GM18508 (cell line): ENCODE measurements around the gene MRTFB.
"Not testable (repeated sequence)": the region's sequence is repeated elsewhere in the genome, so short reads cannot be mapped to it uniquely, and the experiment has no call there.

Experiments used
- ATAC-seq: cut with Tn5 transposase; IDR thresholded peaks from one replicate; pipeline ENCODE4 v1.9.1; 2021; ENCODE audit warnings: moderate number of reproducible peaks; ENCODE audit not compliant: insufficient read depth, unreplicated experiment

Gene MRTFB

DNA sequence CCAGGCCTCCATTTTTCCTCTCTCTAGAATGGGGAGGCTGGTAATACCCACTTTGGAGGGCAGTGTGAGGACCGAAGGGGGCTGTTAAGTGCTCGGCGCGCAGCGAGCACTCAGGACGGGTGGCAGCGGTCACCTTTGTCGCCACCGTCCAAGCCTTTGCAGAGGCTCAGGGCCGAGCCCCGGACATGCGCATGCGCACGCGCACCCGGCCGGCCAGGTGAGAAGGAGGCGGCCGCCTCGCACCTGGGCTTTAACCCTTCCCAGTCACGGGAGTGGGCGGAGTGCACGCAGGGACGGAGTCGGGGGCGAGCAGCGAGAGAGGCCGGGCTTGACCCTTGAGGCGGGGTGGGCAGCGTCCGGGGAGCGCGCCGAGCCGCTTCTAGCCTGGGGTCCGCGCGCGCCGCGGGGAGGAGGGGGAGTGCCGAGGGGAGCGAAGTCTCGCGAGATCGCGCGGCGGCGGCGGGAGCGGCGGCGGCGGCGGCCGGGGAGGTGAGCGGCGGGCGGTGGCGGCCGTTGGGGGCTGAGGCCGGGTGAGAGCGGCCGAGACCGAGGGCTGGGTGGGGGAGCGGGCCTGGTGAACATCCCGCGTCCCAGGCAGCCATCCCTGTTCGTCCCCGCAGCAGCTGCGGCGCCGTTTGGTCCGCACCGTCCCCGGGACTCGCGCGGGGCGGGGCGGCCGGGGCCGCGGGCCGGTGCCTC is at the start of gene MRTFB:
MRTFB (plus strand) TSS at position 443 of the 699 bp plus-strand sequence. CDS start 69,288 bp downstream, outside the sequence.
- peak; percentile 43 for ATAC-seq

- not testable (repeated sequence) for ATAC-seq
These were observed 47.6 kb upstream of the MRTFB start for GRCh38 chr16:14023526-14023925.

DNA sequence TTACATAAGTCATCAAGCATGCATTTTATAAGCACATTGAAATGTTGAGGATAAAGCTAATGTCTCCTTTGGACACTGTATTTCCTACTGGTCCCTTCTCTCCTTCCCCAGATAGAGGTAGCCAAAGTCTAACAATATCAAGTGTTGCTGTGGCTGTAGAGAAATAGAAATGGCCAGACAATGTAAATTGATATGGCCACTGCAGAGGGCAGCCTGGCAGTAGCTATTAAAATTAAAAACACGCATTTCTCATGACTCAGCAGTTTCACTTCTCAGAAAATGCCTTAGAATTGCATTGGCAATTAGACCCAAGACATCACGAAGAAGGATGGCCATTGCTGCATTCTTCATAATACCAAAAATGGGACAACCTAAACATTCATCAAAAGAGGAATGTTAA is 46.8 kb upstream of the MRTFB start:
- ATAC-seq = no peak

DNA sequence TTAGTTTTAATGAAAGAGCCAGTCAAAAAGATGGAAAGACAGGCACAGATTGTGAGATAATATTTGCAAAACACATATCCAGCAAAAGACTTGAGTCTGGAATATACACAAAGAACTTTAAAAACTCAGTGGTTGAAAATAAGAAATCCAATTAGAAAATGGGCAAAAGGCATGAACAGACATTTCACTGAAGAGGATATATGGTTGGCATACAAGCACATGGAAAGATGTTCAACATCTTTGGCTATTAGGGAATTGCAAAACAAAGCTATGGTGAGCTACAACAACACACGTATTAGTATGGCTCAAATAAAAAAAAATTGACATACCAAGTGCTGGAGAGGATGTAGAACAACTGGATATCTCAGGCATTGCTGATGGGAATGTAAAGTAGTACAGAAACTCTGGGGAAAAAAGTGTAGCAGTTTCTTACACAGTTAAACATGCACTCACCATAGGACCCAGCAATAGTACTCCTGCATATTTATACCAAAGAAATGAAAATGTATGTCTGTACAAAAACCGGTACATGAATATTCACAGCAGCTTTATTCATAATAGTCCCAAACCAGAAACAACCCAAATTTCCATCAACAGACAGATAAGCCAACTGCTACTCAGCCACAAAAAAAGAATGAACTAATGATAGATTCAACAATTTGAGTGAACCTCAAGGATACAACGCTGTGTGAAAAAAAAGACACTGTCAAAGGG is 44.4 kb upstream of the MRTFB start:
- no peak for ATAC-seq

GRCh38 chr16:14028202-14028601 is 42.9 kb upstream of the MRTFB start:
- no peak for ATAC-seq

DNA sequence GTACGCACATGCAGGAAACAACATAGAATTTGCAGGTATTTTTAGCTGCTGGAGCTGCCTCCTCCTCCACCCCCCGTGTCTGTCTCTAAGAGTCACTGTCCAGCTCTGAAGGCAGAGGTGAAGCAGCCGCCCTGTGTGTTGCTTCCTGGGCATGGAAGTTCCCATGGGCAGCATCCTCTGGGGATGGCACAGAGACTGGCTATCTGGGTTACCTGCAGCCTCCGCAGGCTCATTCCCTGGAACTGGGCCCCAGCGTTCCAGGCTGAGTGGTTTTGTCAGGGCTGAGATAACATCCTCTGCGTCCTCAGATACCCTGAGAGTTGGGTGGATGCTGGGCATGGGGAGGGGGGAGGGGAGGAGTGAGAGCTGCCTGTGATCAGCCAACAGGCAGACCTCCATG is 41.5 kb upstream of the MRTFB start:
- no peak for ATAC-seq

GRCh38 chr16:14035092-14035491 is 36.0 kb upstream of the MRTFB start:
- ATAC-seq = no peak

DNA sequence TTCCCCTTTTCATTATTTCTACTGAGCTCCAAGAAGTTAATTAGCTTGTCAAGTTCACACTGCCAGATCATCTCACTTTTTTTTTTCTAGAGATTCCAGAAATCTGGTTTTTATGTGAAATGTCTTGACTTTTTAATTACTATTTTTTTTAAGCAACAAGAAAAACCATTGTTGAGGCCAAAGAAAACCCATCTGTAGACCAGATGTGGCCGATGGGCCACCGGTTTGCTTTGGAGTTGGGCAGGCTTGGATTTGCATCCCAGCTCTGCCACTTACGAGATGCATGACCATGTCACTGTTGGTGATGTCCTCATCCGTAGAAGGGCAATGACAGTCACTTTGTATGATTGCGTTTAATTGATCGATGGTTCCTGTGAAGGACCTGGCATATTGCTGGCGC is 34.2 kb upstream of the MRTFB start:
- no peak for ATAC-seq

- no peak for ATAC-seq
These were observed 33.2 kb upstream of the MRTFB start for GRCh38 chr16:14037960-14038359.

DNA sequence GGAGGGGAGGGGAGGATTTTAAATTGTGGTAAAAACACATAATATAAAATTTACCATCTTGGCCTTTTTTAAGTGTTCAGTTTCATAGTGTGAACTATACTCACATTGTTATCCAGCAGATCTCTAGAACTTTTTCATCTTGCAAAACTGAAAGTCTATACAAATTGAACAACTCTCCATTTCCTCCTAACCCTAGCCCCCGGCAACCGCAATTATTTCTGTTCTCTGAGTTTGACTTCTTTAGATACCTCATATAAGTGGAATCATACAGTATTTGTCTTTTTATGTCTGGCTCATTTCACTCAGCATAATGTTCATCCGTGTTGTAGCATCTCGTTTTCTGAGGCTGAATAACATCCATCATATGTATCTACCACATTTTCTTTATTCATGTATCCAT is 30.0 kb upstream of the MRTFB start:
- no peak for ATAC-seq

GRCh38 chr16:14042706-14043105 is 28.4 kb upstream of the MRTFB start:
- no peak for ATAC-seq

GRCh38 chr16:14043278-14043677 is 27.8 kb upstream of the MRTFB start:
- no peak for ATAC-seq

DNA sequence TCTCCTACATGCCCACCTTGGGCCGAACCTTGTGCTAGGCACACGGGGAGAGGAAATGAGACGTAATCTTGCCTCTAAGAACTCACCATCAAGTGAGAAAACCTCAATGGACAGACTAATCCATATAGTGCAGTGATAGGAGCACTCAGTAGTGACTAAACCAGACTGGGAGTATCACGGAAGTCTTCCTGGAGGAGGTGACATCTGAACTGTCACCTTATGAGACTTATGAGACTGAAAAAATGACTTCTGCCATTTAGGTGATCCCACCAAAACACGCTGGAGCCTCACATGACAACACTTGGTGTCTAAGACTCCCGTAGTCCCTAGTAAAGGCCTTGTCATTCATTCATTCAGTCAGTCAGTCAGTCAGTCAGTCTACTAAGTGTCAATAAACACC is 27.3 kb upstream of the MRTFB start:
- no peak for ATAC-seq

DNA sequence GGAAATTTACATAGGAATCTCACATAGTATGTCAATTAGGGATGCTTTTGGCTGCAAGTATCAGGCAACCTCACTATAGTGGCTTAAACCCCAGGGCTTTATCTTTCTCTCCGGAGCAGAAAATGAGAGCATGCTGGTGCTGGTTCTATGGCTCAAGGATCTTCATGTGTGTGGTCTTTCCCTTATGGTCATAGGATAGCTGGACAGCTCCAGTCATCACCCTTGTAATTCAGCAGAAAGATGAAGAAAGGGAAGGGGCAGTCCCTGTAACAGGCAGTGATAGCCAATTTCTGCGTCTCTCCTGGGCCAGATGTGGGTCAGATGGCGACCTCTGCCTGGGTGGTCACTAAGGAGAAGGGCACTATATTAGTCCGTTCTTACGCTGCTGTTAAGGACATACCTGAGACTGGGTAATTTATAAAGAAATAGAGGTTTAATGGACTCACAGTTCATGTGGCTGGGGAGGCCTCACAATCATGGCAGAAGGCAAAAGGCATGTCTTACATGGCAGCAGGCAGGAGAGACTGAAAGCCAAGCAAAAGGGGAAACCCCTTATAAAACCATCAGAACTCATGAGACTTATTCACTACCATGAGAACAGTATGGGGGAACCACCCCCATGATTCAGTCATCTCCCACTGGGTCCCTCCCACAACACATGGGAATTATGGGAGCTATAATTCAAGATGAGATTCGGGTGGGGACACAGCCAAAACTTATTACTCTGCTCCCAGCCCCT is 23.8 kb upstream of the MRTFB start:
- ATAC-seq = not testable (repeated sequence)

DNA sequence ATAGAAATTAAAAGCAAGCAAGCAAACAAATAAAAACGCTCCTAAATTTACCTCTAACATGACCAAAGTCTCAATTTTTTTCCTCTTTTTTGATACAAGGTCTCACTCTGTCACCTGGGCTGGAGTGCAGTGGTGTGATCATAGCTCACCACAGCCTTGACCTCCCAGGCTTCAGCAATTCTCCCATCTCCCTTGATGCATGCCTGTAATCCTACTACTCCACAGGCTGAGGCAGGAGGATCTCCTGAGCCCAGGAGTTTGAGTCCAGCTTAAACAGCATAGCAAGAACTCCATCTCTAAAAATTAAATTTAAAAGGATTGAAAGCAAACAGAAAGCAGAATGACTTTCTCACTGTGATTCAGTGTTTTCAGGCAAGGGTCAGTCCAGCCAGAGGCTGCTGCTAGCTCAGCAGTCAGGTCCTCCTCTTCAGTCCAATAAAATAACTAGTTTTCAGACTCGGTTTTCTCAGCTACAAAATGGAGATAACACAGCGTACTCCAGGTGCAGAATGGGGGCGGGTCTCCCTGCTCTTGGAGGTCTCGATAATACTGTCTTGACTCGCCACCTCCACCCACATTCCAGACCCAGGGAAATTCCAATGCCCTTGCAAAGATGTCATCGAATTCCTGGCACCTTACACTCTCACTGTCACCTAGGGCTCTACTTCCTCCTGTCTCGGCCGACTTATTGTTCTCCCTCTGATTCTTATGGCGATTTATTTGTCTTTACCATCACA is 20.7 kb upstream of the MRTFB start:
- no peak for ATAC-seq

GRCh38 chr16:14051103-14051729 is 19.9 kb upstream of the MRTFB start:
- ATAC-seq = no peak

DNA sequence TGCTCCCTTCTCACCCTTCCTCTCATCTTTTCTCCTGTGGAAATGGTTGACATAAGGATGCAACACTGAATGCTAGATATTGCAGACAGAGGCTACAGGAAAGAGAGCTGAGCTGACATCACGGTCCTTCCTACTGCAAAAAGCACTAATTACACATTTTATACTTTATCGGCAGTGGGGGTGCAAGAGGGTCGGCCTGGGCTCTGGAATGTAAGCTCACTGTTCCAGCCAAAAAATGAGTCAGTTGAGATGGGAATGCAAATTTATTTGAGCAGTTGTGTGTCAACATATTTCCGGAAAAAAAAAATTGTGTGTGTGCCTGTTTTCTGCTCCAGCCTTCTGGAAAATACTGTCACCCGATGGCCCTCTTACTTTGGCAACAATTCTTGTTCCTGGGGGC is 14.1 kb upstream of the MRTFB start:
- no peak for ATAC-seq

DNA sequence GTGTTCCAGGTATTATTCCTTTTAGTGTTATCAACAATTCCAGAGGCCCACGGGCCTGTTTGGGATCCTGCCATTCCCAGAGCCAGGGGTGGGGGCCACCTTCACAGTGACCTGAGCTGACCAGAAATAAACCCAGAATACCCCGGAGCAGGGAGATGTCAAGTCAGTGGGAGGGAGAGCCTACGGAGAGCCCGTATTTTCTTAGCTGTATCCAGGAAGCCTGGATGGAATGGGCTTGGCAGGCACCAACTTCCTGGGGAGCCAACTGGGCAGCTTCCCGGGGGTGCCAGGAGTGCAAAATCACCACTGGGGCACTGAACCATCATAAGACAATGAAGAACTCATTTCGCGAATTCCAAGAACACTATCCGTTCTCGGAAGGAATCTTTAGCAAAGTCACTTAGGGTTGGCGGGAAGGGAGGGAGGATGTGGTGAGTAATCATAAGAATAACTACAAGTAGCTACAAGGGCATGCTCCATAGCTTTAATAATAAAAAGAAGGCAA is 13.2 kb upstream of the MRTFB start:
- ATAC-seq = no peak

DNA sequence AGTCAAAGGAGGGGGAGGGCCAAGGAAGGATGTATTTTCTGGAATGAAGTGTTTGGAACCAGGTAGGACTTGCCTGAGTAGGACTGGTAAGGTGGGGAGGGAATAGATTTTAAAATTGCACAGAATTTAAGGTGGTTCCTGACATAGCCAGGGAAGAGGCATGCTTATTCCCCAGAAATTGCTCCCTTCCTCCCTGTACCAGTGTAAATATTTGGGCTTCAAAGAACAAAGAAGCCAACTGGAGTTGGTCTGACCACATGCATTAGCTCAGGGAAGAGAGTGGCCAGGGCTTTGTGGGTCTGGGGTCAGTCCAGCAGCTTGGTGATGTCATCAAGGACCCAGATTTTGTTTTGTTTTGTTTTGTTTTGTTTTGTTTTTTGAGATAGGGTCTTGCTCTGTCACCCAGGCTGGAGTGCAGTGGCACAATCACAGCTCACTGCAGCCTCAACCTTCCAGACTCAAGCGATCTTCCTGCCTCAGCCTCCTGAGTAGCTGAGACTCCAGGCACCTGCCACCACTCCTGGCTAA is 9.3 kb upstream of the MRTFB start:
- ATAC-seq = no peak

GRCh38 chr16:14062261-14062660 is 8.9 kb upstream of the MRTFB start:
- ATAC-seq = no peak
